ENCODE measurements around the gene COMTD1.
"Not testable (repeated sequence)": the region's sequence is repeated elsewhere in the genome, so short reads cannot be mapped to it uniquely, and the experiment has no call there.

Gene COMTD1

DNA sequence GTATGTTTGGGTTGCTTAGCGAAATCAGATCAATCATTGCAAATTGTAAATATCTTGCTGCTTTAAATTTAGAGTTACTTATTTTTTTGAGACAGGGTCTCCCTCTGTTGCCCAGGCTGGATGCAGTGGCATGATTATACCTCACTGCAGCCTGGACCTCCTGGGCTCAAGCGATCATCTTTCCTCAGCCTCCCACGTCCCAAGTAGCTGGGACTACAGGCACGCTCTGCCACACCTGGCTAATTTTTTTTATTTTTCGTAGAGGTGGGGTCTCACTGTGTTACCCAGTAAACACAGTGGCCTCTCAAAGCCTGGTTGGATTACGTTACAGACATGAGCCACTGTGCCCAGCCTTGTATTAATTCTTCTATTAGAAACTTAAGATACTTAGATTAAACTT is 23.4 kb downstream of the COMTD1 start:
- Mint-ChIP-seq H3K4me3 (peak overlapping the region; percentile 91), H3K9me3 (no peaks in the 10 kb centered on the region), H3K4me1 (peaks cover 75% of the 10 kb centered on the region), H3K27ac (peak overlapping the region; percentile 100), H3K27me3 (no peaks in the 10 kb centered on the region), H3K36me3 (ENCODE audit: low read depth) (peaks cover 49% of the 10 kb centered on the region)
- DNase-seq (no peak), ATAC-seq (no peak)

DNA sequence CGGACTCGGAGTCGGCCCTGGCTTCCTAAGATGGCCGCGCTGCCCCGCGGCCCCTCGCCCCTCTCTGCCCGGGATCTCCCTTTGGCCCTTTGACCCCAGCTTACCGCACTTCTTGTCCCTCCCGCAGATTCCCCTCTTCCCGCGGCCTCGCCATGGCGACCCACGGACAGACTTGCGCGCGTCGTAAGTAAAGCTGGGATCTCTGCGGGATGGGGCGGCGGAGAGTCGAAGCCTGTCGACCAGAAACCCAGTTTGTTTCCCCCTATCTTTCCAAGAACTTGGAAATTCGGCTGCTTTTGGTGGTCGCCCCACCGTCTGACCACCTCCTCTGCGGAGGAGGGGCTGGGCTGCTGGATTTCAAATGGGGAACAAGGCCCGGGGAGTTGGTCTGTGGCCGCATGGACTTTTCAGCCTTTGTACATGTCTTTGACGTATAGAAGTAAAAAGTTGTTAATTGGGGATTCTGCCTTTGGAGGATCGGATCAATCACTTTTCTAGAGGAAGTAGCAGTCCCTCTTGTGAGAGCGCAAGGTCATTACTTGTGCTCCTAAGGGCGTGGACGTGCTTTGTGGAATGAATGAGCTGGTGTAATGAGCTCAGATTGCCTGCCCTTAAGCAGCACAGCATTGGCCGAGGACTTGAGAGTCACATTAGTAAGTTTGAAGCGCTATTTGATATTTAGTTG is 24.6 kb downstream of the COMTD1 start:
- H3K27ac Mint-ChIP-seq = peak overlapping the region; percentile 100
- peaks cover 38% of the 10 kb centered on the region for H3K36me3 Mint-ChIP-seq (ENCODE audit: low read depth)
- no peaks in the 10 kb centered on the region for H3K9me3 Mint-ChIP-seq
- ATAC-seq (peak; percentile 44), DNase-seq (peak; percentile 36)
- H3K4me3 Mint-ChIP-seq = peak overlapping the region; percentile 91
- peaks cover 68% of the 10 kb centered on the region for H3K4me1 Mint-ChIP-seq
- no peaks in the 10 kb centered on the region for H3K27me3 Mint-ChIP-seq

DNA sequence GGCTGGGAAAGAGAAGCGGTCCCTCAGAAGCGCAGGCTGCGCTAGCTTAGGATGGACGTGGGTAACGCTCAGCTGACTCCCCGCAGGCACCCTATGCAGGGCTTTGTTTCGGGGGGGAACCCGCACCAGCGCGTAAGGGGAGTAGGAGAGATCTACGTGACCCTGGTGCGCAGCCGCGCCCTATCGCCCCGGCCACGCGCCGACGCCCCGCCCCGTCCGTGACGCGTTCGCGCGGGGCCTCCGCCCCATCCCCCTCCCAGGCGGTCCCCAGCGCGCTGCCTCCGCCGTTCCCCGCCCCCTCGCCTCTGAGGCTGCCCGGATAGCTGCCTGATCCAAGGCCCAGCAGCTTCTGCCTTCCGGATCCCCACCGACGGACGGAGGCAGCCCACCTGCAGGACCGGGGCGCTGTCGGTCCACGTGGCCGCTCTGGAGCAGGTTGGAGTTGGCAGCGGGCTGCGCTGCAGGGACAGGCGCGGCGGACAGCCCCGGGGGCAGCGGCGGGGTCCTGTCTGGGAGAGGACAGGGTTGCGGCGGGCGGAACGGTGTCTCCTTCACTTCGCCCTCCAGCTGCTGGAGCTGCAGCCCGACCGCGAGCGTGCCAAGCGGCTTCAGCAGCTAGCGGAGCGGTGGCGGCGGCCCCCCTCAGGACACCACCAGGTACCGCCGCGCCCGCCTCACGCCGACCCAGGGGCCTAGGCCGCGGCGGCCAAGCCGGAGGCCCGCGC is 25.3 kb downstream of the COMTD1 start, which contains the start of gene VDAC2:
VDAC2 (plus strand) TSS at position 515 of the 725 bp plus-strand sequence. CDS start 363 bp downstream, outside the sequence.
- peak; percentile 82 for ATAC-seq
- H3K27ac Mint-ChIP-seq = peak within 1 kb of the TSS; percentile 100
- no peaks in the 10 kb centered on the region for H3K9me3 Mint-ChIP-seq
- H3K4me1 Mint-ChIP-seq = peaks cover 61% of the 10 kb centered on the region
- DNase-seq = peak; percentile 96
- no peaks in the 10 kb centered on the region for H3K27me3 Mint-ChIP-seq
- H3K4me3 Mint-ChIP-seq = peak within 1 kb of the TSS; percentile 91
- peaks cover 31% of the 10 kb centered on the region for H3K36me3 Mint-ChIP-seq (ENCODE audit: low read depth)

DNA sequence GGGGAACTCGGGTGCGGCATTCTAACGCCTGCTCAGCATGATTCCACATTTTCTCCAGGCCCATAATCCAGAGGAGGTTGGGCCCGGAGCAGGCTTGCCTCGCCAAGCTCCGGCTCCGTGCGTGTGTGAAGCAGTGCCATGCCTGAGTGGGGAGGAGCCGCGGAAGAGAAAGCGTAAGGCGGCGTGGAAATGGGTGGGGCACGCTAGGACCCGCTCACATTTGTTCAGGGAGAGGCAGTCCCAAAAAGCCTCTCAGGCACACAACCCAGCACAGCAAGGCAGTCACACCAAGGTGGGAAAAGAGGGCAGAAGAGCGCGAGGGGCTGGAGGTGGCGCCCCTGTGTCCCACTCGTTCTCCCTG is 25.9 kb downstream of the COMTD1 start:
- peaks cover 58% of the 10 kb centered on the region for H3K4me1 Mint-ChIP-seq
- peak overlapping the region; percentile 100 for H3K27ac Mint-ChIP-seq
- H3K4me3 Mint-ChIP-seq = peak overlapping the region; percentile 91
- ATAC-seq (peak; percentile 56), DNase-seq (peak; percentile 71)
- H3K9me3 Mint-ChIP-seq = no peaks in the 10 kb centered on the region
- H3K27me3 Mint-ChIP-seq = no peaks in the 10 kb centered on the region
- peaks cover 29% of the 10 kb centered on the region for H3K36me3 Mint-ChIP-seq (ENCODE audit: low read depth)

DNA sequence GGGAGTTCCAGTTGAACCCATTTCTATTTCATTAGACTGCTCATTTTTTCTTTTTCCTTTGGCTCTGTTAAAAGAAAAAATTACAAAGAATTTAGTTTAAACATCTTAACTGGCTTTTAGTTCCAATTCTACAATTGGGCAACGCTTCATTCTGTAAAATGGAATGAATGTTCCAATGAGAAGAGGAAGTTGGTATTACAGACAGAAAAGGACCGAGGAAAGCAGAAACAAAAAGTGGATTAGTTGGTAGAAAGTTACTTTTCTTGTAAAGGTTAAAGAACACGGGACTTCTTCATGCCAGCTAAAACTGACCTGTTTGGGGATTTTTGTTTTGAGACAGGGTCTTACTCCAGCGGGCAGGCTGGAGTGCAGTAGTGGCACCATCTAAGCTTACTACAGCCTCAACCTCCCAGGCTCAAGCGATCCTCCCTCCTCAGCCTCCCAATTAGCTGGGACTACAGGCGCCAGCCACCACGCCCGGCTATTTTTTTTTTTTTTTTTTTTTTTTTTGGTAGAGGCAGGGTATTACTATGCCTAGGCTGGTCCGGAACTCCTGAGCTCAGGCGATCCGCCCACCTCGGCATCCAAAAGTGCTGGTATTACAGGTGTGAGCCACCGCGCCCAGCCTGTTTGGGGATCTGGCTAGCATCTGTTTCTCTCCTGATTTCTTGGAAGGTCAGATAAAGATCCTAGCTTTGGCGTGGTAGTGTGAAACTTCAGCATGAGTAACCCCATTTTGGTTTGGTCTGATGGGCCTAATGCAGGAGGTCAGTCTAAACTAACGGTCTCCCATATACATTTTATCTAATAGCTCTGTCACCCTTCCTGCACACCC is 26.5 kb downstream of the COMTD1 start:
- Mint-ChIP-seq H3K27ac (peak overlapping the region; percentile 100), H3K36me3 (ENCODE audit: low read depth) (peaks cover 24% of the 10 kb centered on the region), H3K4me3 (peak overlapping the region; percentile 91), H3K4me1 (peaks cover 52% of the 10 kb centered on the region), H3K9me3 (no peaks in the 10 kb centered on the region), H3K27me3 (no peaks in the 10 kb centered on the region)
- ATAC-seq (no peak), DNase-seq (peak; percentile 13)

DNA sequence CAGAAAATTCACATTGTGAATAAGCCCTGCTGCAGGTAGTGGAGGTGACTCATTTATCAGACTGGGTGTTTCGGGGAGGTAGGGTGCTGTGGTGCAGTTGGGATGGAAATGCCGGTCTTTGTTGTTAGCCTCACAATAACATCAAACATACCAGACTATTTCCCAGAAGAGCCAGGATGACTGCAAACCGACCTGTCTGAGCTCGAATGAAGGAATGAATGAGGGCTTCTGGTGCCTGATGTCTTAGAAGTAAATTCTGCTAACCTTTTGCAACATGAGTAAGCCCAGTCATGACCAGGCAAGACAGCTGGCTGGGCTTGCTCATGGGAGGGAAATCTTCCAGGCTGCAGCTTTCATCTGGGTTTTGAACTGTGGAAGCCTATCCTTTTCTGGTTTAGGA is 27.6 kb downstream of the COMTD1 start:
- Mint-ChIP-seq H3K4me3 (peak overlapping the region; percentile 37), H3K27me3 (no peaks in the 10 kb centered on the region), H3K36me3 (ENCODE audit: low read depth) (peaks cover 18% of the 10 kb centered on the region), H3K4me1 (peaks cover 44% of the 10 kb centered on the region), H3K27ac (peak overlapping the region; percentile 84), H3K9me3 (no peaks in the 10 kb centered on the region)
- ATAC-seq (no peak), DNase-seq (peak; percentile 7)

GRCh38 chr10:75207857-75208144 is 28.0 kb downstream of the COMTD1 start:
- no peak overlapping the region for H3K4me3 Mint-ChIP-seq
- H3K4me1 Mint-ChIP-seq = peaks cover 40% of the 10 kb centered on the region
- no peak for DNase-seq
- H3K27ac Mint-ChIP-seq = peak overlapping the region; percentile 84
- H3K9me3 Mint-ChIP-seq = no peaks in the 10 kb centered on the region
- H3K27me3 Mint-ChIP-seq = no peaks in the 10 kb centered on the region
- H3K36me3 Mint-ChIP-seq (ENCODE audit: low read depth) = peaks cover 16% of the 10 kb centered on the region
- no peak for ATAC-seq

DNA sequence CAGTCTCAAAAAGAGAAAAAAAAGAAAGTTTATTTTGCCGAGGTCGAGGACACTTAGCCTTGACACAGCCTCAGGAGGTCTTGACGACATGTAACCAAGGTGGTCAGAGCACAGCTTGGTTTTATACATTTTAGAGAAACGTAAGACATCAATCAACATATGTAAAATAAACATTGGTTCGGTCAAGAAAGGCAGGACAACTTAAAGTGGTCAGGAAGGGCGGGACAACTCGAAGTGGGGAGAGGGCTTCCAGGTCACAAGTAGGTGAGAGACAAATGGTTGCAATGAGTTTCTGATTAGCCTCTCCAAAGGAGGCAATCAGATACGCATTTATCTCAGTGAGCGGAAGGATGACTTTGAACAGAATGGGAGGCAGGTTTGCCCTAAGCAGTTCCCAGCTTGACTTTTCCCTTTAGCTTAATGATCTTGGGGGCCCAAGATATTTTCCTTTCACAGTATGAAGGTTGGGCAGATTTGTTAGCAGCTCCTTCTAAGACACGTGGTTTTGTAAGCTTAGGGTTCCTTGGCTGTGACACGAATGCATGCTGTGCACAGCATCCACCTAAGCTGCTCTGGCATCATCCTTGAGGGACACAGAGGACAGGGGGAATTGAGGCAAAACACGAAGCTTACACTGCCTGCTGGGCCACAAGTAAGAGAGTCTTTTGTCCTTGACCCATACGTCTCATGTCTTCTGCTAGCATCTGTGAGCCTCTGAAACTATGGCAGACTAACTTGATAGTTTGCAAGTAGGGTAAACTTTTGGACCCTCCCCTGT is 28.5 kb downstream of the COMTD1 start:
- Mint-ChIP-seq H3K36me3 (ENCODE audit: low read depth) (peaks cover 11% of the 10 kb centered on the region), H3K27ac (no peak overlapping the region), H3K9me3 (no peaks in the 10 kb centered on the region), H3K4me1 (peaks cover 34% of the 10 kb centered on the region), H3K27me3 (no peaks in the 10 kb centered on the region), H3K4me3 (no peak overlapping the region)
- ATAC-seq = no peak
- no peak for DNase-seq

DNA sequence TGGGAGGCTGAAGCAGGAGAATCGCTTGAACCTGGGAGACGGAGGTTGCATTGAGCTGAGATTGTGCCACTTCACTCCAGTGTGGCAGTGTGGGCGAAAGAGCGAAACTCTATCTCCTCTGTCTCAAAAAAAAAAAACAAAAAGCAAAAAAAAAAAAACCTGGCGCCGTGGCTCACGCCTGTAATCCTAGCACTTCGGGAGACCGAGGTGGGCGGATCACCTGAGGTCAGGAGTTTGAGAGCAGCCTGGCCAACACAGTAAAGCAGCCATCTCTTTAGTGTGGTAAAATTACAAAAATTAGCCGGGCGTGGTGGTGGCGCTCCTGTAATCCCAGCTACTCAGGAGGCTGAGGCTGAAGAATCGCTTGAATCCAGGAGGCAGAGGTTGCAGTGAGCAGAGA is 29.1 kb downstream of the COMTD1 start:
- H3K4me1 Mint-ChIP-seq = peaks cover 28% of the 10 kb centered on the region
- not testable (repeated sequence) for ATAC-seq; H3K4me3 Mint-ChIP-seq; H3K9me3 Mint-ChIP-seq; H3K36me3 Mint-ChIP-seq (ENCODE audit: low read depth); DNase-seq; H3K27me3 Mint-ChIP-seq; H3K27ac Mint-ChIP-seq

DNA sequence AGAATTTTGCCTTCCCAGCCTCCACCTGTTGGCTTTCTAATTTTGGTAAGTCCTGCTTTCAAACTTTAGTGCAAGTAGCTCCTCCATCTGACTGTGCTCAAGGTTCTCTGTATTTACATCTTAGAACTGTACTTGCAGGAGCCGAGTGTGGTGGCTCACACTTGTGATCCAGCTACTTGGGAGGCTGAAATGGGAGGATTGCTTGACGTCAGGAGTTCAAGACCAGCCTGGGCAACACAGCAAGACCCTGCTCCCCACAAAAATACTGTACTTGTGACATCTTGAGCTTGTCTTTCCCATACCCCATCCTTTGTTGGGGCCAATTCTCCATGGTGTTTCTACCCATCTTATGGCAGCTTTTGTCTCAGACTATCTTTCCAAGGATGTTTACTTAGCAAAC is 29.8 kb downstream of the COMTD1 start:
- H3K27me3 Mint-ChIP-seq = no peaks in the 10 kb centered on the region
- no peak overlapping the region for H3K27ac Mint-ChIP-seq
- peaks cover 24% of the 10 kb centered on the region for H3K4me1 Mint-ChIP-seq

DNA sequence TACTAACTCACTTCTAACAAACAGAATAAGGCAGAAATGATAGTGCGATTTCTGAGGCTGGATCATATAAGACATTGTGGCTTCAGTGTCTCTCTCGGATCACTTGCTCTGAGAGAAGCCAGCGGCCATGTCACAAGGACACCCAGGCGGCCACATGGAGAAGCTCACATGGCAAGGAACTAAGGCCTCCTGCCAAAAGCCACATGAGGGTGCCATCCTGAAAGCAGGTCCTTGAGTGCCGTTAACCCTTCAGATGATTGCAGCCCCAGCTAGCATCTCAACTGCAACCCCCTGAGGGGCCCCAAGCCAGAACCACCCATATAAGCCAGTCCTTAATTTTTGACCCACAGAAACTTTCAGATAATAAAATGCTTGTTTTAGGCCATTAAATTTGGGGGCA is 32.0 kb downstream of the COMTD1 start:
- ATAC-seq (no peak), DNase-seq (no peak)
- H3K9me3 Mint-ChIP-seq = no peaks in the 10 kb centered on the region
- peaks cover 13% of the 10 kb centered on the region for H3K4me1 Mint-ChIP-seq
- H3K27ac Mint-ChIP-seq = no peak overlapping the region
- no peaks in the 10 kb centered on the region for H3K36me3 Mint-ChIP-seq (ENCODE audit: low read depth)
- no peak overlapping the region for H3K4me3 Mint-ChIP-seq
- no peaks in the 10 kb centered on the region for H3K27me3 Mint-ChIP-seq

More for the DNA sequence above, 29.8 kb downstream of the COMTD1 start:
- Mint-ChIP-seq H3K9me3 (no peaks in the 10 kb centered on the region), H3K36me3 (ENCODE audit: low read depth) (no peaks in the 10 kb centered on the region), H3K4me3 (no peak overlapping the region)
- DNase-seq (no peak), ATAC-seq (no peak)

- H3K4me1 Mint-ChIP-seq; H3K27ac Mint-ChIP-seq; H3K9me3 Mint-ChIP-seq; ATAC-seq; DNase-seq; H3K27me3 Mint-ChIP-seq; H3K4me3 Mint-ChIP-seq; H3K36me3 Mint-ChIP-seq (ENCODE audit: low read depth): not testable (repeated sequence)
These were observed 32.6 kb downstream of the COMTD1 start for GRCh38 chr10:75203046-75203620.

GRCh38 chr10:75202321-75203045 is 33.3 kb downstream of the COMTD1 start:
- no peak for ATAC-seq
- H3K27me3 Mint-ChIP-seq = no peaks in the 10 kb centered on the region

More at GRCh38 chr10:75202321-75203045, 33.3 kb downstream of the COMTD1 start:
- Mint-ChIP-seq H3K36me3 (ENCODE audit: low read depth) (no peaks in the 10 kb centered on the region), H3K4me1 (peaks cover 1% of the 10 kb centered on the region), H3K4me3 (no peak overlapping the region), H3K9me3 (no peaks in the 10 kb centered on the region), H3K27ac (no peak overlapping the region)
- no peak for DNase-seq

Data from activated naive CD8-positive, alpha-beta T cell treated with anti-CD3 and anti-CD28 coated beads, Interleukin-2, amount 50 U/mL, for 24 hours (primary cell).